Measurements from ENCODE around the gene UBALD1.

DNA sequence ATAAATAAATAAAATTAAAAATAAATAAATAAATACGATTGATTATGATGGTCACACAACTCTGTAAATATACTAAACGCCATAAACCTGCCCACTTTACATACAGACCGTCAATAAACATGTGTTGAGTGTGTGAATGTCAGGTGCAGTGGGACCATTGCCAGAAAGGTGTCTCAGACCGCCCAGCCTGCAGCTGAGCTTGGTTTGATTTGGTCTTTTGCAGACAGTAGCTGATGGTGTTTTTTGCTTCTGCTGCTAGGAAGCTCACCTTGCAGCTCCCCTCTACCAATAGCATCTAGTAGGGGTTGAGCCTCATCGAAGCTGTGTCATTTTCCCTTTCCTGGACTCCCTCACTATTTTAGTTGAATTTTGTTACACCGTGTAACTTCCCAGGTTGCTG is 23.5 kb downstream of the UBALD1 start:
- TF ChIP-seq, protein P1, sequence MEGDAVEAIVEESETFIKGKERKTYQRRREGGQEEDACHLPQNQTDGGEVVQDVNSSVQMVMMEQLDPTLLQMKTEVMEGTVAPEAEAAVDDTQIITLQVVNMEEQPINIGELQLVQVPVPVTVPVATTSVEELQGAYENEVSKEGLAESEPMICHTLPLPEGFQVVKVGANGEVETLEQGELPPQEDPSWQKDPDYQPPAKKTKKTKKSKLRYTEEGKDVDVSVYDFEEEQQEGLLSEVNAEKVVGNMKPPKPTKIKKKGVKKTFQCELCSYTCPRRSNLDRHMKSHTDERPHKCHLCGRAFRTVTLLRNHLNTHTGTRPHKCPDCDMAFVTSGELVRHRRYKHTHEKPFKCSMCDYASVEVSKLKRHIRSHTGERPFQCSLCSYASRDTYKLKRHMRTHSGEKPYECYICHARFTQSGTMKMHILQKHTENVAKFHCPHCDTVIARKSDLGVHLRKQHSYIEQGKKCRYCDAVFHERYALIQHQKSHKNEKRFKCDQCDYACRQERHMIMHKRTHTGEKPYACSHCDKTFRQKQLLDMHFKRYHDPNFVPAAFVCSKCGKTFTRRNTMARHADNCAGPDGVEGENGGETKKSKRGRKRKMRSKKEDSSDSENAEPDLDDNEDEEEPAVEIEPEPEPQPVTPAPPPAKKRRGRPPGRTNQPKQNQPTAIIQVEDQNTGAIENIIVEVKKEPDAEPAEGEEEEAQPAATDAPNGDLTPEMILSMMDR (IDR thresholded peaks at IDR 0.05) = no peak
- no peak for TF ChIP-seq POLR2A (IDR thresholded peaks at IDR 0.05)

Measured in esophagus squamous epithelium (tissue), 4 donors.